HepG2 (cell line): ENCODE measurements around the gene OR5B2. TPM values are rescaled to one million over a fixed set of nuclear protein-coding genes. Genes with fewer than 3 reads are reported as not detected.
A peak's percentile ranks its signal among the peaks of the same experiment; 100 is the strongest.

Experiments used
- ATAC-seq: fragments of 200-7000 bp; cut with Tn5 transposase; 3 replicates; pipeline ENCODE4 v1.9.1; 2020; ENCODE audit warnings: mild to moderate bottlenecking, moderate library complexity
- BruUV-seq: library from RNA; stranded (reverse); fragments of 400-500 nt; replicated peaks from 2 replicates; lab custom pipeline; 2021; lab: Mats Ljungman, UMichigan
- CTCF ChIA-PET: fragments of 300-600 bp; formaldehyde crosslinking; extraction: SDS; loops from one replicate; lab custom pipeline; 2021; ENCODE audit warnings: low total read pairs, inconsistent platforms, low intra/inter-chr PET ratio; lab: Yijun Ruan, JAX
- POLR2A ChIA-PET: fragments of 350-600 bp; sonication (Branson Sonifier 250); formaldehyde crosslinking; loops from one replicate; lab custom pipeline; 2020; ENCODE audit warnings: antibody characterized with exemption, inconsistent platforms; lab: Yijun Ruan, JAX
- DNase-seq: peaks from one replicate; pipeline ENCODE4 v3.0.0-alpha.2; 2015; ENCODE audit warnings: low spot score
- FAIRE-seq: peaks from 3 replicates; lab custom pipeline; 2011; peaks lifted over from hg19 to GRCh38; lab: Jason Lieb, UNC
- H2AFZ ChIP-seq: one replicate; pipeline ENCODE4 v1.6.1; 2011; ENCODE audit warnings: low read length, inconsistent platforms
- H3K27ac ChIP-seq: fragments of 300-600 bp; 3 replicates; pipeline ENCODE4 v1.8.0; 2011; ENCODE audit warnings: mixed run types, mild to moderate bottlenecking, mixed read lengths, low read length, inconsistent platforms; ENCODE audit not compliant: insufficient read depth; ENCODE audit errors: extremely low read length
- H3K27me3 ChIP-seq, 2 experiments: fragments of 200-600 bp in 1 of 2; 2 replicates in 1 of 2; 3 replicates in 1 of 2; pipeline versions ENCODE4 v1.6.0 to v1.8.0; 2011; ENCODE audit warnings: low read length in 2 of 2, mild to moderate bottlenecking in 2 of 2, moderate library complexity in 2 of 2, inconsistent platforms in 1 of 2; ENCODE audit not compliant: insufficient read depth in 2 of 2, control insufficient read depth in 1 of 2
- H3K36me3 ChIP-seq, 2 experiments: fragments of 200-600 bp in 1 of 2; replicated peaks in 1 of 2; 2 replicates in 1 of 2; 3 replicates in 1 of 2; pipeline versions ENCODE4 v1.5.1 to v1.8.0; 2011; ENCODE audit warnings: low read length in 2 of 2, inconsistent platforms in 1 of 2; ENCODE audit not compliant: insufficient read depth in 2 of 2, control insufficient read depth in 1 of 2
- H3K4me1 ChIP-seq: 2 replicates; pipeline ENCODE4 v1.5.1; 2012; ENCODE audit warnings: low read length, inconsistent platforms; ENCODE audit not compliant: insufficient read depth
- H3K4me2 ChIP-seq: 2 replicates; pipeline ENCODE4 v1.6.0; 2011; ENCODE audit warnings: low read depth, low read length, inconsistent platforms
- H3K4me3 ChIP-seq, 3 experiments: fragments of 200-600 bp in 1 of 3; sonication (generic), shearing (Covaris generic) in 1 of 3; replicated peaks in 1 of 3; 2 replicates each; pipeline ENCODE4 v1.5.1; 2011 to 2016; ENCODE audit warnings: low read length in 3 of 3, inconsistent platforms in 2 of 3, low read depth in 2 of 3, mild to moderate bottlenecking in 2 of 3, control low read depth in 1 of 3, mixed read lengths in 1 of 3; ENCODE audit not compliant: insufficient read depth in 1 of 3
- H3K79me2 ChIP-seq: one replicate; pipeline ENCODE4 v1.6.1; 2011; ENCODE audit warnings: low read length, inconsistent platforms; ENCODE audit not compliant: insufficient read depth
- H3K9ac ChIP-seq: 2 replicates; pipeline ENCODE4 v1.6.0; 2011; ENCODE audit warnings: mild to moderate bottlenecking, low read depth, low read length, inconsistent platforms; ENCODE audit not compliant: insufficient read depth
- H3K9me3 ChIP-seq: 2 replicates; pipeline ENCODE4 v1.5.1; 2012; ENCODE audit warnings: mild to moderate bottlenecking, low read length
- H4K20me1 ChIP-seq: 2 replicates; pipeline ENCODE4 v1.6.0; 2011; ENCODE audit warnings: inconsistent platforms, mild to moderate bottlenecking, low read length, moderate library complexity; ENCODE audit not compliant: insufficient read depth
- ZNF737 ChIP-seq: sonication (generic); formaldehyde crosslinking; IDR thresholded peaks from 2 replicates; pipeline ENCODE4 v1.5.0; 2020; ENCODE audit warnings: missing genetic modification reagents, mild to moderate bottlenecking, borderline replicate concordance
- WGBS: methylation state at CpG from one replicate; pipeline ENCODE4 v1.1.6; 2017; ENCODE audit warnings: low lambda C conversion rate; 5-methylcytosine and 5-hydroxymethylcytosine counted together
- in situ Hi-C: cut with HindIII; loops from 2 replicates; pipeline ENCODE4 v1.10.0; 2017; ENCODE audit warnings: low pct_unique_long_range_greater_than_20kb; ENCODE audit not compliant: extremely low pct_ligation_motif_present
- intact Hi-C: fragments of 100-400 bp; cut with micrococcal nuclease; formaldehyde crosslinking; loops from one replicate; pipeline ENCODE4 v1.10.0; 2022; ENCODE audit not compliant: unreplicated experiment
- polyA plus RNA-seq, 8 experiments: library from polyadenylated mRNA; depleted of rRNA in 3 of 8; stranded (reverse) in 7 of 8; unstranded in 1 of 8; fragments of >200 nt; fragmentation: Illumina TruSeq in 4 of 8; extraction: Trizol in 4 of 8; gene quantifications; 2 replicates each; pipeline versions ENCODE4 v1.2.1 to v1.2.3, GENCODE V29; 2011 to 2016; ENCODE audit warnings: low read depth in 4 of 8, missing spikeins in 1 of 8, mixed read lengths in 1 of 8; ENCODE audit not compliant: insufficient read depth in 1 of 8
- total RNA-seq, 5 experiments: library from RNA; depleted of rRNA; stranded (reverse); fragments of >200 nt; fragmentation: Illumina TruSeq; extraction: Trizol; gene quantifications; 2 replicates each; pipeline ENCODE4 v1.2.3, GENCODE V29; 2016; ENCODE audit warnings: low read depth in 1 of 5
- TF ChIP-seq, protein P1 (sequence below): fragments of 450-650 bp; IDR thresholded peaks from 2 replicates; pipeline ENCODE4 v1.6.1; 2016

OR5B2 gene
- total and polyA plus RNA-seq, 2 of the 13 experiments (the other 11 are each of a cell fraction or from before 2014, with no cell fraction given), result not detected

- ChIA-PET CTCF (no interaction called here), POLR2A (no interaction called here)
- H2AFZ ChIP-seq, result no peak overlapping the region
- 6% methylated on average over 6 of the region's 18 CpGs for WGBS
- H3K9ac ChIP-seq, result no peak overlapping the region
- H3K27me3 ChIP-seq, result no peaks in the 10 kb centered on the region
- no peaks in the 10 kb centered on the region for H3K4me1 ChIP-seq
- TF ChIP-seq, protein P1, sequence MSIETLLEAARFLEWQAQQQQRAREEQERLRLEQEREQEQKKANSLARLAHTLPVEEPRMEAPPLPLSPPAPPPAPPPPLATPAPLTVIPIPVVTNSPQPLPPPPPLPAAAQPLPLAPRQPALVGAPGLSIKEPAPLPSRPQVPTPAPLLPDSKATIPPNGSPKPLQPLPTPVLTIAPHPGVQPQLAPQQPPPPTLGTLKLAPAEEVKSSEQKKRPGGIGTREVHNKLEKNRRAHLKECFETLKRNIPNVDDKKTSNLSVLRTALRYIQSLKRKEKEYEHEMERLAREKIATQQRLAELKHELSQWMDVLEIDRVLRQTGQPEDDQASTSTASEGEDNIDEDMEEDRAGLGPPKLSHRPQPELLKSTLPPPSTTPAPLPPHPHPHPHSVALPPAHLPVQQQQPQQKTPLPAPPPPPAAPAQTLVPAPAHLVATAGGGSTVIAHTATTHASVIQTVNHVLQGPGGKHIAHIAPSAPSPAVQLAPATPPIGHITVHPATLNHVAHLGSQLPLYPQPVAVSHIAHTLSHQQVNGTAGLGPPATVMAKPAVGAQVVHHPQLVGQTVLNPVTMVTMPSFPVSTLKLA, result peak; percentile 63; the same call in 1 of the 2 replicates
- TF ChIP-seq ZNF737 (CRISPR knock-in tag), result no peak
- H3K4me2 ChIP-seq, result no peak overlapping the region
- BruUV-seq, result no TSS peak
- H3K79me2 ChIP-seq, result no peaks in the 10 kb centered on the region
- ATAC-seq (no peak), DNase-seq (no peak), FAIRE-seq (no peak)
- no peaks in the 10 kb centered on the region for H4K20me1 ChIP-seq
- in situ Hi-C loops (no loop called here), intact Hi-C loops (loop anchor here (10.0 kb wide), 1 partner anchor 124 kb away; no protein-coding TSS in a partner anchor)
- peaks cover 13% of the 10 kb centered on the region; the same call in 1 of the 2 replicates for H3K9me3 ChIP-seq
- H3K4me3 ChIP-seq, result no peak overlapping the region
- no peaks in the 10 kb centered on the region for H3K36me3 ChIP-seq
- H3K27ac ChIP-seq, result no peak overlapping the region
These were observed 37.3 kb downstream of the OR5B2 start for GRCh38 chr11:58390551-58391063.

Other genes with a start within 250 kb of the OR5B2 start
- gene OR9Q2, start 239.1 kb downstream of the OR5B2 start, total RNA-seq (2016; rRNA removed; fragmentation: Illumina TruSeq; extraction: Trizol), result not detected in 2 replicates
- not detected in 2 replicates for gene OR9Q2, start 239.1 kb downstream of the OR5B2 start, polyA plus RNA-seq (2011; rRNA removed)
- gene OR1S2, start 224.0 kb downstream of the OR5B2 start, total RNA-seq (2016; rRNA removed; fragmentation: Illumina TruSeq; extraction: Trizol), result not detected in 2 replicates
- gene OR1S2, start 224.0 kb downstream of the OR5B2 start, polyA plus RNA-seq (2011; rRNA removed), result not detected in 2 replicates
- gene OR1S1, start 215.4 kb downstream of the OR5B2 start, total RNA-seq (2016; rRNA removed; fragmentation: Illumina TruSeq; extraction: Trizol), result not detected in 2 replicates
- gene OR1S1, start 215.4 kb downstream of the OR5B2 start, polyA plus RNA-seq (2011; rRNA removed), result not detected in 2 replicates
- gene OR10Q1, start 199.2 kb downstream of the OR5B2 start, total RNA-seq (2016; rRNA removed; fragmentation: Illumina TruSeq; extraction: Trizol), result not detected in 2 replicates
- gene OR10Q1, start 199.2 kb downstream of the OR5B2 start, polyA plus RNA-seq (2011; rRNA removed), result 0.12 and 0.13 TPM in 2 replicates
- not detected in 2 replicates for gene OR10W1, start 159.9 kb downstream of the OR5B2 start, total RNA-seq (2016; rRNA removed; fragmentation: Illumina TruSeq; extraction: Trizol)
- gene OR10W1, start 159.9 kb downstream of the OR5B2 start, polyA plus RNA-seq (2011; rRNA removed), result not detected in 2 replicates
- not detected in 2 replicates for gene OR5B17, start 69.1 kb downstream of the OR5B2 start, total RNA-seq (2016; rRNA removed; fragmentation: Illumina TruSeq; extraction: Trizol)
- gene OR5B17, start 69.1 kb downstream of the OR5B2 start, polyA plus RNA-seq (2011; rRNA removed), result not detected in 2 replicates
- not detected in 2 replicates for gene OR5B3, start 21.2 kb downstream of the OR5B2 start, total RNA-seq (2016; rRNA removed; fragmentation: Illumina TruSeq; extraction: Trizol)
- not detected in 2 replicates for gene OR5B3, start 21.2 kb downstream of the OR5B2 start, polyA plus RNA-seq (2011; rRNA removed)
- gene OR5B12, start 14.1 kb upstream of the OR5B2 start, total RNA-seq (2016; rRNA removed; fragmentation: Illumina TruSeq; extraction: Trizol), result not detected in 2 replicates
- gene OR5B12, start 14.1 kb upstream of the OR5B2 start, polyA plus RNA-seq (2011; rRNA removed), result 0.07 TPM in 1 of 2 replicates, not detected in the other
- gene OR5B21, start 80.0 kb upstream of the OR5B2 start, total RNA-seq (2016; rRNA removed; fragmentation: Illumina TruSeq; extraction: Trizol), result not detected in 2 replicates
- 0.08 TPM in 1 of 2 replicates, not detected in the other for gene OR5B21, start 80.0 kb upstream of the OR5B2 start, polyA plus RNA-seq (2011; rRNA removed)
- gene LPXN, start 147.7 kb upstream of the OR5B2 start, total RNA-seq (2016; rRNA removed; fragmentation: Illumina TruSeq; extraction: Trizol), result 0.90 and 1.7 TPM in 2 replicates
- gene LPXN, start 147.7 kb upstream of the OR5B2 start, polyA plus RNA-seq (2011; rRNA removed), result 3.5 and 4.5 TPM in 2 replicates
- gene ZFP91, start 150.9 kb upstream of the OR5B2 start, total RNA-seq (2016; rRNA removed; fragmentation: Illumina TruSeq; extraction: Trizol), result 38.6 and 48.5 TPM in 2 replicates
- 10.9 and 13.5 TPM in 2 replicates for gene ZFP91, start 150.9 kb upstream of the OR5B2 start, polyA plus RNA-seq (2011; rRNA removed)
- gene CNTF, start 194.5 kb upstream of the OR5B2 start, total RNA-seq (2016; rRNA removed; fragmentation: Illumina TruSeq; extraction: Trizol), result 1.5 and 2.3 TPM in 2 replicates
- gene CNTF, start 194.5 kb upstream of the OR5B2 start, polyA plus RNA-seq (2011; rRNA removed), result 0.47 and 0.51 TPM in 2 replicates